Testis (tissue), 3 donors: ENCODE data around the gene MAST4. TPM values are rescaled to one million over a fixed set of nuclear protein-coding genes. Genes with fewer than 3 reads are reported as not detected.
A peak's percentile ranks its signal among the peaks of the same experiment; 100 is the strongest.

ENCODE experiments used
- DNase-seq: peaks from one replicate; pipeline ENCODE4 v3.0.0-alpha.2; 2019
- H3K27ac ChIP-seq, 2 donors: fragments of 200-600 bp; sonication (generic); one replicate each; pipeline ENCODE4 v1.5.1; 2019
- H3K27me3 ChIP-seq: fragments of 200-600 bp; sonication (generic); one replicate; pipeline ENCODE4 v1.5.1; 2019
- H3K36me3 ChIP-seq: fragments of 200-600 bp; sonication (generic); one replicate; pipeline ENCODE4 v1.5.1; 2017; ENCODE audit warnings: low read depth; ENCODE audit errors: missing control alignments
- H3K4me1 ChIP-seq: fragments of 200-600 bp; sonication (generic); one replicate; pipeline ENCODE4 v1.5.1; 2019
- H3K4me3 ChIP-seq, 2 donors: fragments of 200-600 bp; sonication (generic); one replicate each; pipeline ENCODE4 v1.5.1; 2017 to 2019
- H3K9me3 ChIP-seq: fragments of 200-600 bp; sonication (generic); one replicate; pipeline ENCODE4 v1.5.1; 2017
- POLR2A ChIP-seq: fragments of 450-650 bp; IDR thresholded peaks from one replicate; pipeline ENCODE4 v1.6.1; 2017; ENCODE audit warnings: antibody characterized with exemption, mild to moderate bottlenecking, moderate library complexity
- WGBS, 2 donors: methylation state at CpG; one replicate each; pipeline ENCODE4 v1.1.5; 2018; 5-methylcytosine and 5-hydroxymethylcytosine counted together
- intact Hi-C: fragments of 100-400 bp; cut with DNase I; formaldehyde crosslinking; loops from one replicate; pipeline ENCODE4 v1.15.1; 2023; ENCODE audit warnings: low total_unique reads
- polyA plus RNA-seq: library from polyadenylated mRNA; stranded (reverse); fragments of 350-450 nt; fragmentation: Illumina TruSeq; extraction: RNeasy Lipid Tissue Mini Kit (QIAGEN cat#74804); gene quantifications from one replicate; pipeline ENCODE4 v1.2.3, GENCODE V29; 2014; ENCODE audit warnings: low read depth, low replicate concordance; ENCODE audit not compliant: insufficient read depth
- total RNA-seq, 2 donors: library from RNA; depleted of rRNA; stranded (reverse); fragments of >200 nt; gene quantifications; one replicate each; pipeline ENCODE4 v1.2.3, GENCODE V29; 2016
- TF ChIP-seq, protein P1 (sequence below), 3 experiments: fragments of 450-650 bp in 2 of 3; fragments of 200-600 bp in 1 of 3; sonication (generic) in 1 of 3; IDR thresholded peaks; one replicate each; pipeline ENCODE4 v1.5.1; 2016 to 2019; ENCODE audit warnings: antibody characterized with exemption in 3 of 3, mild to moderate bottlenecking in 2 of 3, moderate library complexity in 1 of 3

MAST4 gene
- total and polyA plus RNA-seq, 3 donors from 2014 or later: 27.2 to 56.4 (median 51.4) TPM

DNA sequence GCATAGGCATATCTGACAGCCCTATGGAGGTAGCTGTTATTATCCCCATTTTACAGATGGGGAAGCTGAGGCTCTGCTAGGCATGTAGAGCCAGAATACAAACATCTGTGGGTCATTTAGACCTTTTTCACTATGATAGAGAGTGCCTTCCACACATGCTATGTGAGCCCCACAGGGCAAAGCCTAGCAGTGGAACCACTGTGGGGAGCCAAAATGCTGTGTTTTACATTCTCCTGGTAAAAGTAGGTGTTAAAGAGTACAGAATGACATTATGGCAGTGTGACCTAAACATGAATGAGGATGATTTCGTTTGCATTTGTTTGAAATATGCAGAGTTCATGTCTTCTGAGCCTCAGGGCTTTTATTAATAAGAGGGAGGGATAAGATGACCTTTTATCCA lies 265.2 kb downstream of the MAST4 start:
- H3K9me3 ChIP-seq: no peaks in the 10 kb centered on the region
- DNase-seq: no peak
- H3K36me3 ChIP-seq: no peaks in the 10 kb centered on the region
- no peak overlapping the region for H3K27ac ChIP-seq
- H3K4me1 ChIP-seq: no peaks in the 10 kb centered on the region
- H3K4me3 ChIP-seq: no peak overlapping the region
- no peak for TF ChIP-seq POLR2A
- TF ChIP-seq, protein P1, sequence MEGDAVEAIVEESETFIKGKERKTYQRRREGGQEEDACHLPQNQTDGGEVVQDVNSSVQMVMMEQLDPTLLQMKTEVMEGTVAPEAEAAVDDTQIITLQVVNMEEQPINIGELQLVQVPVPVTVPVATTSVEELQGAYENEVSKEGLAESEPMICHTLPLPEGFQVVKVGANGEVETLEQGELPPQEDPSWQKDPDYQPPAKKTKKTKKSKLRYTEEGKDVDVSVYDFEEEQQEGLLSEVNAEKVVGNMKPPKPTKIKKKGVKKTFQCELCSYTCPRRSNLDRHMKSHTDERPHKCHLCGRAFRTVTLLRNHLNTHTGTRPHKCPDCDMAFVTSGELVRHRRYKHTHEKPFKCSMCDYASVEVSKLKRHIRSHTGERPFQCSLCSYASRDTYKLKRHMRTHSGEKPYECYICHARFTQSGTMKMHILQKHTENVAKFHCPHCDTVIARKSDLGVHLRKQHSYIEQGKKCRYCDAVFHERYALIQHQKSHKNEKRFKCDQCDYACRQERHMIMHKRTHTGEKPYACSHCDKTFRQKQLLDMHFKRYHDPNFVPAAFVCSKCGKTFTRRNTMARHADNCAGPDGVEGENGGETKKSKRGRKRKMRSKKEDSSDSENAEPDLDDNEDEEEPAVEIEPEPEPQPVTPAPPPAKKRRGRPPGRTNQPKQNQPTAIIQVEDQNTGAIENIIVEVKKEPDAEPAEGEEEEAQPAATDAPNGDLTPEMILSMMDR (IDR thresholded peaks at IDR 0.05): no peak
- no peaks in the 10 kb centered on the region for H3K27me3 ChIP-seq
- intact Hi-C loops: no loop called here
- WGBS, 2 donors: 83 to 100% methylated on average over 1 of the region's 1 CpG

GRCh38 chr5:66862020-66862419 lies 265.8 kb downstream of the MAST4 start:
- Histone ChIP-seq H3K4me1 (no peaks in the 10 kb centered on the region), H3K4me3 (no peak overlapping the region), H3K36me3 (no peaks in the 10 kb centered on the region), H3K27me3 (no peaks in the 10 kb centered on the region), H3K27ac (no peak overlapping the region), H3K9me3 (no peaks in the 10 kb centered on the region)
- WGBS, 2 donors: 93 to 95% methylated on average over 2 of the region's 2 CpGs
- TF ChIP-seq, protein P1 (IDR thresholded peaks at IDR 0.05): no peak
- no peak for TF ChIP-seq POLR2A
- intact Hi-C loops: no loop called here
- DNase-seq: no peak

GRCh38 chr5:66863243-66864170 lies 267.3 kb downstream of the MAST4 start:
- H3K4me3 ChIP-seq: no peak overlapping the region
- TF ChIP-seq, protein P1 (IDR thresholded peaks at IDR 0.05): no peak
- TF ChIP-seq POLR2A: no peak
- H3K27ac ChIP-seq: no peak overlapping the region
- no peaks in the 10 kb centered on the region for H3K4me1 ChIP-seq
- no peaks in the 10 kb centered on the region for H3K9me3 ChIP-seq
- whole genome bisulfite sequencing, 2 donors: 83 to 84% methylated on average over 6 of the region's 6 CpGs
- H3K27me3 ChIP-seq: no peaks in the 10 kb centered on the region
- intact Hi-C loops: no loop called here
- no peak for DNase-seq
- H3K36me3 ChIP-seq: no peaks in the 10 kb centered on the region

DNA sequence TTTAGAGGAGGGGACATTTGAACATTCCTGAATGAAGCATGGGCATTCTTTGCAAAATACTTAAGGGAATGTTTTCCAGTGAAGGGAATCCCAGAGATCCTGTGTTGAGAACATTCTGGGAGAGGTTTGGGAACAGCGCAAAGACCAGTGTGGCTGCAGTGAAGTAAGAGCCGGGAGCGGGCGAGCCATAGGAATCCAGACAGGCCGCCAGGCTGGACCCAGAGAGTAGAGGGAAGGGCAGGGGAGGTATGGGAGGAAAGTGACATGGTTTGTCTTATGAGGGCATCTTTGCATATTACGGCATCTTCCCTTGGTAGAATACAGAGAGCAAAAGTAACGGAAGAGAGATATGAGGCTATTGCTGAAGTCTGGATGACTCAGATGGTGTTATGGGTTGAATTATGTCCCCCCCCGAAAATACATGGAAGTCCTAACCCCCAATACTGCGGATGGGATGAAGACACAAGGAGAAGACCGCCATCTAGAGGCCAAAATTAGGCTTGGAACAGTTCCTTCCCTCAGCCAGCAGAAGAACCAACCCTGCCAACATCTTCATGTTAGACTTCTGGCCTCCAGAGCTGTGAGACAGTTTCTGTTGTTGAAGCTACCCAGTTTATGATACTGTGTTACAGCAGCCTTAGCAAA lies 268.2 kb downstream of the MAST4 start:
- no peak overlapping the region for H3K4me3 ChIP-seq
- DNase-seq: peak; percentile 22
- no peaks in the 10 kb centered on the region for H3K4me1 ChIP-seq
- 74 to 86% methylated on average over 10 of the region's 10 CpGs for WGBS, 2 donors
- intact Hi-C loops: no loop called here
- H3K9me3 ChIP-seq: no peaks in the 10 kb centered on the region
- no peaks in the 10 kb centered on the region for H3K27me3 ChIP-seq
- no peak overlapping the region for H3K27ac ChIP-seq
- TF ChIP-seq, protein P1 (IDR thresholded peaks at IDR 0.05): peak in 1 of 3 experiments; percentile 9
- TF ChIP-seq POLR2A: no peak
- no peaks in the 10 kb centered on the region for H3K36me3 ChIP-seq
